Keratinocyte (primary cell): ENCODE measurements around the gene APH1B.

Experiments used
- EZH2 ChIP-seq: IDR thresholded peaks from one replicate; pipeline ENCODE4 v1.6.1; 2012; ENCODE audit warnings: inconsistent platforms, mild to moderate bottlenecking, low read length, moderate library complexity
- TF ChIP-seq, protein P1 (sequence below), 3 experiments: IDR thresholded peaks in 1 of 3; conservative IDR thresholded peaks in 1 of 3; optimal IDR thresholded peaks in 1 of 3; 2 replicates in 2 of 3; 3 replicates in 1 of 3; pipeline versions ENCODE3 to v1.5.1; 2011; ENCODE audit warnings: low read length in 3 of 3, mild to moderate bottlenecking in 3 of 3, moderate library complexity in 2 of 3, control low read depth in 1 of 3, inconsistent platforms in 1 of 3; ENCODE audit not compliant: insufficient read depth in 2 of 3; ENCODE audit errors: extremely low read depth in 1 of 3

DNA sequence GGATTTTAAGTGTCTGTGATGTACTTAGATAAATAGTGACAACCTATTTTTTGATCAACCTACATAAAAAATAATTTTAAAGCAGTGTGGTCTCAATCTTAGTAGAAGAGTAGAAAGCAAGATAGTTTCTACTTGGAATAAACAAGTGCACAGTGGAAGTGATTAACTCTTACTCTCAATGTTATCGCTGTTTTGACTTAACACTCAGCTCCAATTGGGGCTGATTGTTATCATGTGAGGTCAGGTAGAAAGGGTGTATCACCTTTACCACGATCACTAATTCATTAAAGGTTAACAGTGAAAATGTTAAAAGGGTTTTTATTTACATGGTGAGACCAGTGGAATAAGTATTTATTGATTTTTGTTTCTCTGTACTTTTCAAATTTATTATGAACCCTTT lies 22.4 kb upstream of the APH1B start:
- TF ChIP-seq EZH2: no peak
- TF ChIP-seq, protein P1, sequence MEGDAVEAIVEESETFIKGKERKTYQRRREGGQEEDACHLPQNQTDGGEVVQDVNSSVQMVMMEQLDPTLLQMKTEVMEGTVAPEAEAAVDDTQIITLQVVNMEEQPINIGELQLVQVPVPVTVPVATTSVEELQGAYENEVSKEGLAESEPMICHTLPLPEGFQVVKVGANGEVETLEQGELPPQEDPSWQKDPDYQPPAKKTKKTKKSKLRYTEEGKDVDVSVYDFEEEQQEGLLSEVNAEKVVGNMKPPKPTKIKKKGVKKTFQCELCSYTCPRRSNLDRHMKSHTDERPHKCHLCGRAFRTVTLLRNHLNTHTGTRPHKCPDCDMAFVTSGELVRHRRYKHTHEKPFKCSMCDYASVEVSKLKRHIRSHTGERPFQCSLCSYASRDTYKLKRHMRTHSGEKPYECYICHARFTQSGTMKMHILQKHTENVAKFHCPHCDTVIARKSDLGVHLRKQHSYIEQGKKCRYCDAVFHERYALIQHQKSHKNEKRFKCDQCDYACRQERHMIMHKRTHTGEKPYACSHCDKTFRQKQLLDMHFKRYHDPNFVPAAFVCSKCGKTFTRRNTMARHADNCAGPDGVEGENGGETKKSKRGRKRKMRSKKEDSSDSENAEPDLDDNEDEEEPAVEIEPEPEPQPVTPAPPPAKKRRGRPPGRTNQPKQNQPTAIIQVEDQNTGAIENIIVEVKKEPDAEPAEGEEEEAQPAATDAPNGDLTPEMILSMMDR (optimal IDR thresholded peaks at IDR 0.05 in 1 of 3, IDR thresholded peaks at IDR 0.05 in 1 of 3, conservative IDR thresholded peaks at IDR 0.05 in 1 of 3; ENCODE audit: extremely low read depth in 1 of 3, insufficient read depth in 2 of 3, low read length in 3 of 3): no peak
